ENCODE measurements around the gene NSL1.
A peak's percentile ranks its signal among the peaks of the same experiment; 100 is the strongest.

The NSL1 gene

GRCh38 chr1:212762234-212762633 is 29.3 kb downstream of the NSL1 start:
- Histone ChIP-seq H3K36me3 (ENCODE audit: control insufficient read depth in 1 of 2, insufficient read depth in 2 of 2, low read length in 2 of 2) (peaks cover 4 to 6% of the 10 kb centered on the region in 2 donors), H3K4me3 (ENCODE audit: low read depth in 1 of 2, low read length in 2 of 2) (no peak overlapping the region), H3K4me1 (ENCODE audit: control insufficient read depth in 1 of 2, insufficient read depth in 2 of 2, low read length in 2 of 2) (no peaks in the 10 kb centered on the region), H3K27ac (ENCODE audit: low read length) (no peak overlapping the region), H3K9me3 (ENCODE audit: control insufficient read depth in 1 of 2, low read length in 2 of 2) (peaks cover 0 to 7% of the 10 kb centered on the region in 2 donors), H3K27me3 (ENCODE audit: low read depth, low read length) (no peaks in the 10 kb centered on the region)

DNA sequence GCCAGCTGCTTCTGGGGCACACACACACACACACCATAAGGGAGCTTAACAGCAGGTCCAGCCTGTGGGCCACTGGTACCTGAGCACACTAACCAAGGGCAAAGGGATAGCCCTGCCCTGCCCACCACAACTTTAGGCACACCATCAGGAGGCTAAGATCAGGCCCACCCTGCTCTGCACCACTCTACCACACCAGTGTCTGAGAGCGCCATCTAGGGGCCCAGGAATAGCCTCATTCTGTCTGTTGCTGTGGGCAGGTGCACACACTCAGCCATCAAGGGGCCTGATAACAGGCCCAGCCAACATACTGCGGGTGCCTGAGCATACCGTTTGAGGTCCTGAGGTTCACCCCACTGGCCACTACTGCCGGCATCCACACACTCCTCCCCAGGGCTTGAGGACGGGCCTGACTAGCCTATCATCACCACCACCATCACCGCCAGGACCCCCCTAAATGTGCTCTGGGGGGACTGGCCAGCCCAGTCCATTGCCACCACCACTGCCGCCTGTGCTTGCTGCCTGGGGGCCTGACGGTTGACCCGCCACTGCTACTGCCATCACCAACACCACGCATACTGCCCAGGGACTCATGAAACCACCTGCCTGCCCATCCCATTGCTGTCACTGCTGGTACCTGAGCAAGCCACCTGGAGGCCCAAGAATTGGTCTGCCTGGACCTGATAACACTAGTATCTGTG is 31.3 kb downstream of the NSL1 start:
- Histone ChIP-seq H3K27ac (ENCODE audit: low read length) (no peak overlapping the region), H3K27me3 (ENCODE audit: low read depth, low read length) (no peaks in the 10 kb centered on the region), H3K9me3 (ENCODE audit: control insufficient read depth in 1 of 2, low read length in 2 of 2) (no peaks in the 10 kb centered on the region), H3K4me1 (ENCODE audit: control insufficient read depth in 1 of 2, insufficient read depth in 2 of 2, low read length in 2 of 2) (no peaks in the 10 kb centered on the region), H3K4me3 (ENCODE audit: low read depth in 1 of 2, low read length in 2 of 2) (no peak overlapping the region), H3K36me3 (ENCODE audit: control insufficient read depth in 1 of 2, insufficient read depth in 2 of 2, low read length in 2 of 2) (peaks cover 9 to 11% of the 10 kb centered on the region in 2 donors)

DNA sequence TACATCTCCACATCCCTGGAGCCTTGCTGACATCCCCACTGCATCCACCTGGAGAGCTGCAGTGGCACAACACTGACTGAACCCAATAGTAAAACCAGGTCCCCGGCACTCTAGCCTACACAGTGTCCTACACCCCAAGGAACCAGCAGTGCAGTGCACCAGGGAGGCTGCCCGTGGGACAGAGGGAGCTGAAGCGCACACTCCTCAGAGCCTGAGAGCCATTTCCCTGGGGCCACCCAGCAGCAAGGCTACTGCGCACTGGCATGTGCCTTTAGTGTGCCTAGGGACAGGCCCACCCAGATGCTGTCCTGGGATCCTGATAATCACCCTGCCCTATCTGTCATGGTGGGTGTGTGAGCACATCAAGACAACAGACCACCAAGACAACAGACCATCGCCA is 31.9 kb downstream of the NSL1 start:
- Histone ChIP-seq H3K4me1 (ENCODE audit: control insufficient read depth in 1 of 2, insufficient read depth in 2 of 2, low read length in 2 of 2) (no peaks in the 10 kb centered on the region), H3K4me3 (ENCODE audit: low read depth in 1 of 2, low read length in 2 of 2) (no peak overlapping the region), H3K27me3 (ENCODE audit: low read depth, low read length) (no peaks in the 10 kb centered on the region), H3K27ac (ENCODE audit: low read length) (no peak overlapping the region), H3K36me3 (ENCODE audit: control insufficient read depth in 1 of 2, insufficient read depth in 2 of 2, low read length in 2 of 2) (peaks cover 9 to 11% of the 10 kb centered on the region in 2 donors), H3K9me3 (ENCODE audit: control insufficient read depth in 1 of 2, low read length in 2 of 2) (no peaks in the 10 kb centered on the region)

DNA sequence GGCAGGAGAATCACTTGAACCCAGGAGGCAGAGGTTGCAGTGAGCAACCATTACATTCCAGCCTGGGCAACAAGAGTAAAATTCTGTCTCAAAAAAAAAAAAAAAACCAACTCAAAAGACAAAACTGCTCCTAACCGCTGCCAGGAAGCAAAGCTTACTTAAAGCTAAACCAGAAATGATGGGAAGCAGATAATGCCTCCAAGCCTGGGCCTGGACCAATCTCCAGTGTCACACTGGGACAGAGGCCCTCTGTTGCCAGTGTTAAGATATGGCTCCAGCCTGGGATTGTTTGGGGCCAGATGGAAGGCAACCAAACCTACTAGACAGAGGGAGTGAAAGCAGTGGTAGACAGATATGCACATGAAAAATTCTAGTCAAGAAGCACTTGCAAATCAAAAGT is 36.9 kb downstream of the NSL1 start:
- Histone ChIP-seq H3K4me3 (ENCODE audit: low read depth in 1 of 2, low read length in 2 of 2) (no peak overlapping the region), H3K27me3 (ENCODE audit: low read depth, low read length) (no peaks in the 10 kb centered on the region), H3K4me1 (ENCODE audit: control insufficient read depth in 1 of 2, insufficient read depth in 2 of 2, low read length in 2 of 2) (peaks cover 4 to 20% of the 10 kb centered on the region in 2 donors), H3K9me3 (ENCODE audit: control insufficient read depth in 1 of 2, low read length in 2 of 2) (no peaks in the 10 kb centered on the region), H3K36me3 (ENCODE audit: control insufficient read depth in 1 of 2, insufficient read depth in 2 of 2, low read length in 2 of 2) (peaks cover 4 to 7% of the 10 kb centered on the region in 2 donors), H3K27ac (ENCODE audit: low read length) (no peak overlapping the region)

DNA sequence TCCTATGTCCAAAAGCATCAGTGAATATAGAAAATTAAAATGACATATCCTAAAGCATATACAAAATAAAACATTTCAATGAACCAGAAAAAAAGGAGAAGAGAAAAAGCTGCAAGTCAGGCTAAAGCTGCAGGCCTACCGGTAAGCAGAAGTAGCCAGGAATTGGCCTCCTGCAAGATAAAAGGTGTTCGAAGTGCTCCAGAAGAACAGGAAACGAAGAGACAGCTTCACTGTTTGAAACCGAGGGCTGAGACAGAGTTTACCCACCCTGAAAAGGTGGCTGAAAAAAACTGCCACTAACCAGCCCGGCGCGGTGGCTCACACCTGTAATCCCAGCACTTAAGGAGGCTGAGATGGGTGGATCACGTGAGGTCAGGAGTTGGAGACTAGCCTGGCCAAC is 37.4 kb downstream of the NSL1 start:
- Histone ChIP-seq H3K4me1 (ENCODE audit: control insufficient read depth in 1 of 2, insufficient read depth in 2 of 2, low read length in 2 of 2) (peaks cover 4 to 22% of the 10 kb centered on the region in 2 donors), H3K9me3 (ENCODE audit: control insufficient read depth in 1 of 2, low read length in 2 of 2) (no peaks in the 10 kb centered on the region), H3K27ac (ENCODE audit: low read length) (no peak overlapping the region), H3K4me3 (ENCODE audit: low read depth in 1 of 2, low read length in 2 of 2) (no peak overlapping the region), H3K36me3 (ENCODE audit: control insufficient read depth in 1 of 2, insufficient read depth in 2 of 2, low read length in 2 of 2) (peaks cover 4 to 7% of the 10 kb centered on the region in 2 donors), H3K27me3 (ENCODE audit: low read depth, low read length) (no peaks in the 10 kb centered on the region)

- H3K4me3 ChIP-seq (ENCODE audit: low read depth in 1 of 2, low read length in 2 of 2), result no peak overlapping the region
Observed at GRCh38 chr1:212753749-212754148, 37.8 kb downstream of the NSL1 start.

DNA sequence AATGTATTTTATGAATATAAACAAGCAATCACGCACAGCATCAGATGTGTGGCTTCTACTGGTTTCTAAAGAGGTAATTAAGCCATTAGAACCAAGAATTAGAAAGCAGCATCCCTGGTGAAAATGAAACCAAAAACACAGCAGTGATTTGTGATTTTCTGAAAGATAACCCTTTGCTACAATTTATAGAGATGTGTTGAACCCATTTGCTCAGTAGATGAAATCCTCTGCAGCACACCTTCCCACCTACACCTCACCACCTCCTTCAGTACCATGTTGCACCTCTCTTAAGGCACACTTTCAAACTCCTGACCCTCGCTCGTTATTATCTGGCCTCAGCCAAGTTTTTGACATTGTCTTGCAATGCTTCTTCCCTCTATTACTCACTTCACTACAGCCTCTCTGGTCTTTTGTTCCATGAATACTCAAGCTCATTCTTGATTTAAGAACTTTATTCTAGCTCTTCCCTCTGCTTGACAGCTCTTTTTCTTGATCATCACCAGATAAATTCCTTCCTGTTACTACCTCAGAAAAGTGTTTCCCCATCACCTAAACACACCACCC is 38.6 kb downstream of the NSL1 start:
- Histone ChIP-seq H3K4me3 (ENCODE audit: low read depth in 1 of 2, low read length in 2 of 2) (peak overlapping the region; percentile 30 to 34), H3K9me3 (ENCODE audit: control insufficient read depth in 1 of 2, low read length in 2 of 2) (no peaks in the 10 kb centered on the region), H3K27ac (ENCODE audit: low read length) (peak overlapping the region; percentile 2), H3K27me3 (ENCODE audit: low read depth, low read length) (no peaks in the 10 kb centered on the region), H3K36me3 (ENCODE audit: control insufficient read depth in 1 of 2, insufficient read depth in 2 of 2, low read length in 2 of 2) (peaks cover 4 to 7% of the 10 kb centered on the region in 2 donors), H3K4me1 (ENCODE audit: control insufficient read depth in 1 of 2, insufficient read depth in 2 of 2, low read length in 2 of 2) (peaks cover 4 to 22% of the 10 kb centered on the region in 2 donors)

More at GRCh38 chr1:212753749-212754148, 37.8 kb downstream of the NSL1 start:
- Histone ChIP-seq H3K4me1 (ENCODE audit: control insufficient read depth in 1 of 2, insufficient read depth in 2 of 2, low read length in 2 of 2) (peaks cover 4 to 22% of the 10 kb centered on the region in 2 donors), H3K27me3 (ENCODE audit: low read depth, low read length) (no peaks in the 10 kb centered on the region), H3K9me3 (ENCODE audit: control insufficient read depth in 1 of 2, low read length in 2 of 2) (no peaks in the 10 kb centered on the region), H3K36me3 (ENCODE audit: control insufficient read depth in 1 of 2, insufficient read depth in 2 of 2, low read length in 2 of 2) (peaks cover 4 to 7% of the 10 kb centered on the region in 2 donors), H3K27ac (ENCODE audit: low read length) (no peak overlapping the region)

DNA sequence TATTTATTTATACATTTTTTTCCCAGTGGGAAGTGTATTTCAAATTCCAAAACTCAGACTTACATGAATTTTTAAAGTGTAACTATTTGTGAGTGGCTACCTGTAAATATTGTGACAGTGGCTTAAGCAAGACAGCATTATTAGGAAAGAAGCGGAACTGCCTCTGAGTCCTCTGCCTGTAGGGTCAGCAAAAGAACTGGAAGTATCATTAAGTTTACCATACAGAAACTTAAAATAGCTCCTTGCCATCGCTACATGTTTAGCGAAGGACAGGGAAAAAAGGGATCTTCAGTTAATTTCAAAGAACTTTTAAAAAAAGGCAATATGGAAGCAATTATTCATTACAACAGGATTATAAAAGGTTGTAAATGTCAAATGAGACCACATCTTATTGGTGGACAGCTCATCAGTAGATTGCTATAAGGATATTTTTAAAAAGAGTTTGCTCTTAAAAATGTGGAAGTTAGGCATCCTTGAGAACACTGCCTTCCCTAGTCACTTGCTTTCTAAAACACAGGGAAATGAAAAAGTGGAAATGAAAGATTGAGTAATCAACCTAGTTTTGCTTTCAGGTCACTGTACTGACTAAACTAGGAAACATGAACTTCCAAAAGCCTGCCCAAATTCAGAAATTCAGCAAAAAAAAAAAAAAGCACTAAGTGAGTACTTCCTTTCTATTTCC is 39.2 kb downstream of the NSL1 start:
- Histone ChIP-seq H3K36me3 (ENCODE audit: control insufficient read depth in 1 of 2, insufficient read depth in 2 of 2, low read length in 2 of 2) (peaks cover 4 to 7% of the 10 kb centered on the region in 2 donors), H3K9me3 (ENCODE audit: control insufficient read depth in 1 of 2, low read length in 2 of 2) (no peaks in the 10 kb centered on the region), H3K4me3 (ENCODE audit: low read depth in 1 of 2, low read length in 2 of 2) (peak overlapping the region; percentile 30 to 34), H3K4me1 (ENCODE audit: control insufficient read depth in 1 of 2, insufficient read depth in 2 of 2, low read length in 2 of 2) (peaks cover 4 to 22% of the 10 kb centered on the region in 2 donors), H3K27ac (ENCODE audit: low read length) (peak overlapping the region; percentile 36), H3K27me3 (ENCODE audit: low read depth, low read length) (no peaks in the 10 kb centered on the region)

DNA sequence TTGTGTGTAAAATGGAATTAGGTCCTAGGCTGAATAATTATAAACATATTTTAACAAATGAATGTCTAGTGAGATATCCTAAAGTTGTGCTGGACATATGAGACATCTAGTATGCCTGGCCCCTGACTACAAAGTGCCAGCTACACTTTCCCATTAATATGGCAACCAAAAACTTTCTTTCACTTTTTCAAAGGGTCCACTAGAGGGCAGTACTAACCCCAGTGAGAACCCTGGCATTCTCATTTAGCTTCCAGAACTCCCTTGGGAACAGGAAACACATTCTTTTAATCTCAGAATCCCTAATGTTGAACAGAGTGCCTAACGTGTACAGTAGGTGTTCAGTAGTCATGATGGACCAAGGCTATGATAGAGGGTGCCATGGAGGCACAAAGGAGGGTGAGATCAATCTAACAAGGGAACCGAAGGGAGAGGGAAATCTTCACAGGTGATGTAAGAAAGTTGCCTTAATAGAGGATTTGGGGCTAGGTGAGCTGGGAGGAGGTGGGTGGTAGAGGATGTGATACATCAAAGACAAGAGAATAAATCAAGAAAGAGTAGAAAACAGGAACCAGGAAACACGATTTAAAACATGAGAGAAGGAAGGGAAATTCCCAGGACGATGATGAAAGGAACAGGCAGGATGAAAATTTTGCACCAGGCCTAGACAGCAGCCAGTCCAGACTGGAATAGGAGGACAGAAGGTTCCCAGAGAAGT is 41.6 kb downstream of the NSL1 start:
- no peaks in the 10 kb centered on the region for H3K9me3 ChIP-seq (ENCODE audit: control insufficient read depth in 1 of 2, low read length in 2 of 2)
- peak overlapping the region; percentile 42 for H3K27ac ChIP-seq (ENCODE audit: low read length)
- peaks cover 4 to 22% of the 10 kb centered on the region in 2 donors for H3K4me1 ChIP-seq (ENCODE audit: control insufficient read depth in 1 of 2, insufficient read depth in 2 of 2, low read length in 2 of 2)

GRCh38 chr1:212746546-212746945 is 45.0 kb downstream of the NSL1 start:
- H3K27ac ChIP-seq (ENCODE audit: low read length), result no peak overlapping the region
- no peak overlapping the region for H3K4me3 ChIP-seq (ENCODE audit: low read depth in 1 of 2, low read length in 2 of 2)
- H3K36me3 ChIP-seq (ENCODE audit: control insufficient read depth in 1 of 2, insufficient read depth in 2 of 2, low read length in 2 of 2), result no peaks in the 10 kb centered on the region
- H3K9me3 ChIP-seq (ENCODE audit: control insufficient read depth in 1 of 2, low read length in 2 of 2), result no peaks in the 10 kb centered on the region
- H3K4me1 ChIP-seq (ENCODE audit: control insufficient read depth in 1 of 2, insufficient read depth in 2 of 2, low read length in 2 of 2), result peaks cover 4 to 8% of the 10 kb centered on the region in 2 donors
- H3K27me3 ChIP-seq (ENCODE audit: low read depth, low read length), result no peaks in the 10 kb centered on the region

More for the DNA sequence above, 41.6 kb downstream of the NSL1 start:
- H3K36me3 ChIP-seq (ENCODE audit: control insufficient read depth in 1 of 2, insufficient read depth in 2 of 2, low read length in 2 of 2), result no peaks in the 10 kb centered on the region
- no peaks in the 10 kb centered on the region for H3K27me3 ChIP-seq (ENCODE audit: low read depth, low read length)
- H3K4me3 ChIP-seq (ENCODE audit: low read depth in 1 of 2, low read length in 2 of 2), result no peak overlapping the region

- Histone ChIP-seq H3K4me1 (ENCODE audit: control insufficient read depth in 1 of 2, insufficient read depth in 2 of 2, low read length in 2 of 2) (peaks cover 4 to 8% of the 10 kb centered on the region in 2 donors), H3K27me3 (ENCODE audit: low read depth, low read length) (no peaks in the 10 kb centered on the region), H3K27ac (ENCODE audit: low read length) (no peak overlapping the region), H3K9me3 (ENCODE audit: control insufficient read depth in 1 of 2, low read length in 2 of 2) (no peaks in the 10 kb centered on the region), H3K36me3 (ENCODE audit: control insufficient read depth in 1 of 2, insufficient read depth in 2 of 2, low read length in 2 of 2) (no peaks in the 10 kb centered on the region), H3K4me3 (ENCODE audit: low read depth in 1 of 2, low read length in 2 of 2) (no peak overlapping the region)
Observed at GRCh38 chr1:212745303-212745702, 46.3 kb downstream of the NSL1 start.

Measured in muscle layer of duodenum (tissue), 2 donors.